Measurements from ENCODE around the gene RBFA. TPM values are rescaled to one million over a fixed set of nuclear protein-coding genes. Genes with fewer than 3 reads are reported as not detected.

Gene RBFA
- total and polyA plus RNA-seq, 10 of the 15 experiments (the other 5 are each of a cell fraction or from before 2014, with no cell fraction given): 7.2 to 56.0 (median 37.7) TPM

DNA sequence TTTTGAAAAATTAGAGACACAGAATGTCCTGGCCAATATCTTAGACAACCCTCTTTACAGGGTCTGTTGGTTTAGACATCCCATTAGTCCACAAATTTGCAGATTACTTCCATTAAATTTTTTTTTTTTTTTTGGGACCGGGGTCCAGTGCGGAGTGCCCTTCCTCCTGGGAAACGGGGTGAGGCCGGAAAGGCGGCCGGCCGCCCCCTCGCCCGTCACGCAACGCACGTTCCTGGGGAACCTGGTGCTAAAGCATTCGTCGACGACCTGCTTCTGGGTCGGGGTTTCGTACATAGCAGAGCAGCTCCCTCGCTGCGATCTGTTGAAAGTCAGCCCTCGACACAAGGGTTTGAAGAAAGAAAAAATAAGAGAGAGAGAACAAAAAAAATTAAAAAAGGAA, 21.5 kb upstream of the RBFA start:
- Histone ChIP-seq H3K9me3 (replicated peaks; ENCODE audit: control insufficient read depth, insufficient read depth, low read length) (no peaks in the 10 kb centered on the region; the same call in 2 of the 3 replicates), H3K27me3 (replicated peaks in 1 of 2; ENCODE audit: control insufficient read depth in 2 of 2, insufficient read depth in 2 of 2, low read length in 1 of 2) (no peaks in the 10 kb centered on the region), H3K9ac (ENCODE audit: control insufficient read depth, insufficient read depth, low read length) (no peak overlapping the region), H4K20me1 (ENCODE audit: control insufficient read depth, insufficient read depth) (no peaks in the 10 kb centered on the region), H3K4me2 (ENCODE audit: control insufficient read depth, insufficient read depth) (no peak overlapping the region), H2AFZ (ENCODE audit: control insufficient read depth, low read depth, low read length) (no peak overlapping the region), H3K79me2 (ENCODE audit: control insufficient read depth, insufficient read depth, low read length) (no peaks in the 10 kb centered on the region), H3K27ac (ENCODE audit: control insufficient read depth, insufficient read depth) (no peak overlapping the region), H3K4me1 (ENCODE audit: control insufficient read depth, insufficient read depth, low read length) (no peaks in the 10 kb centered on the region), H3K4me3 (no peak overlapping the region), H3K36me3 (ENCODE audit: control insufficient read depth in 2 of 2, insufficient read depth in 2 of 2, low read length in 1 of 2) (no peaks in the 10 kb centered on the region)
- ChIA-PET POLR2A (interaction anchor here (0.7 kb wide), 1 partner anchor 1960 kb away, joined by 6 read pairs; no protein-coding TSS in a partner anchor), SMC1A (ENCODE audit: uncharacterized antibody, unreplicated experiment) (no interaction called here), RAD21 (ENCODE audit: unreplicated experiment) (no interaction called here), CTCF (no interaction called here)
- no TSS peak for BruUV-seq (replicated peaks)
- intact Hi-C loops (cut with micrococcal nuclease; ENCODE audit: unreplicated experiment): no loop called here
- ATAC-seq (no peak), FAIRE-seq (no peak), DNase-seq (ENCODE audit: low read depth, low spot score) (no peak)
- in situ Hi-C loops (cut with MboI): no loop called here
- WGBS (ENCODE audit: insufficient coverage, insufficient replicate concordance, low lambda C conversion rate, missing lambda C conversion rate): 90% methylated on average over 18 of the region's 20 CpGs
- TF ChIP-seq HDAC6 (IDR thresholded peaks at IDR 0.05; ENCODE audit: unreplicated experiment) (no peak), PML (IDR thresholded peaks at IDR 0.05; ENCODE audit: low read length) (no peak), SREBF2 (IDR thresholded peaks at IDR 0.05; ENCODE audit: low read length) (no peak), KLF5 (IDR thresholded peaks at IDR 0.05; ENCODE audit: partially characterized antibody) (no peak), RUNX3 (IDR thresholded peaks at IDR 0.05; ENCODE audit: low read length) (no peak), SUZ12 (IDR thresholded peaks at IDR 0.05; ENCODE audit: unreplicated experiment) (no peak), CBX5 (IDR thresholded peaks at IDR 0.05; ENCODE audit: low read depth) (no peak), PAX8 (IDR thresholded peaks at IDR 0.05) (no peak), NR2F1 (conservative IDR thresholded peaks at IDR 0.05) (no peak), TCF12 (IDR thresholded peaks at IDR 0.05; ENCODE audit: low read depth, low read length) (no peak), FOS (IDR thresholded peaks at IDR 0.05; ENCODE audit: borderline replicate concordance, extremely low read depth, insufficient read length) (no peak), SMAD1 (IDR thresholded peaks at IDR 0.05; ENCODE audit: low read depth, partially characterized antibody) (no peak), MYB (IDR thresholded peaks at IDR 0.05; ENCODE audit: borderline replicate concordance, low read depth, low read length) (no peak)
- TF ChIP-seq, protein P1, sequence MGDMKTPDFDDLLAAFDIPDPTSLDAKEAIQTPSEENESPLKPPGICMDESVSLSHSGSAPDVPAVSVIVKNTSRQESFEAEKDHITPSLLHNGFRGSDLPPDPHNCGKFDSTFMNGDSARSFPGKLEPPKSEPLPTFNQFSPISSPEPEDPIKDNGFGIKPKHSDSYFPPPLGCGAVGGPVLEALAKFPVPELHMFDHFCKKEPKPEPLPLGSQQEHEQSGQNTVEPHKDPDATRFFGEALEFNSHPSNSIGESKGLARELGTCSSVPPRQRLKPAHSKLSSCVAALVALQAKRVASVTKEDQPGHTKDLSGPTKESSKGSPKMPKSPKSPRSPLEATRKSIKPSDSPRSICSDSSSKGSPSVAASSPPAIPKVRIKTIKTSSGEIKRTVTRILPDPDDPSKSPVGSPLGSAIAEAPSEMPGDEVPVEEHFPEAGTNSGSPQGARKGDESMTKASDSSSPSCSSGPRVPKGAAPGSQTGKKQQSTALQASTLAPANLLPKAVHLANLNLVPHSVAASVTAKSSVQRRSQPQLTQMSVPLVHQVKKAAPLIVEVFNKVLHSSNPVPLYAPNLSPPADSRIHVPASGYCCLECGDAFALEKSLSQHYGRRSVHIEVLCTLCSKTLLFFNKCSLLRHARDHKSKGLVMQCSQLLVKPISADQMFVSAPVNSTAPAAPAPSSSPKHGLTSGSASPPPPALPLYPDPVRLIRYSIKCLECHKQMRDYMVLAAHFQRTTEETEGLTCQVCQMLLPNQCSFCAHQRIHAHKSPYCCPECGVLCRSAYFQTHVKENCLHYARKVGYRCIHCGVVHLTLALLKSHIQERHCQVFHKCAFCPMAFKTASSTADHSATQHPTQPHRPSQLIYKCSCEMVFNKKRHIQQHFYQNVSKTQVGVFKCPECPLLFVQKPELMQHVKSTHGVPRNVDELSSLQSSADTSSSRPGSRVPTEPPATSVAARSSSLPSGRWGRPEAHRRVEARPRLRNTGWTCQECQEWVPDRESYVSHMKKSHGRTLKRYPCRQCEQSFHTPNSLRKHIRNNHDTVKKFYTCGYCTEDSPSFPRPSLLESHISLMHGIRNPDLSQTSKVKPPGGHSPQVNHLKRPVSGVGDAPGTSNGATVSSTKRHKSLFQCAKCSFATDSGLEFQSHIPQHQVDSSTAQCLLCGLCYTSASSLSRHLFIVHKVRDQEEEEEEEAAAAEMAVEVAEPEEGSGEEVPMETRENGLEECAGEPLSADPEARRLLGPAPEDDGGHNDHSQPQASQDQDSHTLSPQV (IDR thresholded peaks at IDR 0.05): no peak
- TF ChIP-seq, protein P2, sequence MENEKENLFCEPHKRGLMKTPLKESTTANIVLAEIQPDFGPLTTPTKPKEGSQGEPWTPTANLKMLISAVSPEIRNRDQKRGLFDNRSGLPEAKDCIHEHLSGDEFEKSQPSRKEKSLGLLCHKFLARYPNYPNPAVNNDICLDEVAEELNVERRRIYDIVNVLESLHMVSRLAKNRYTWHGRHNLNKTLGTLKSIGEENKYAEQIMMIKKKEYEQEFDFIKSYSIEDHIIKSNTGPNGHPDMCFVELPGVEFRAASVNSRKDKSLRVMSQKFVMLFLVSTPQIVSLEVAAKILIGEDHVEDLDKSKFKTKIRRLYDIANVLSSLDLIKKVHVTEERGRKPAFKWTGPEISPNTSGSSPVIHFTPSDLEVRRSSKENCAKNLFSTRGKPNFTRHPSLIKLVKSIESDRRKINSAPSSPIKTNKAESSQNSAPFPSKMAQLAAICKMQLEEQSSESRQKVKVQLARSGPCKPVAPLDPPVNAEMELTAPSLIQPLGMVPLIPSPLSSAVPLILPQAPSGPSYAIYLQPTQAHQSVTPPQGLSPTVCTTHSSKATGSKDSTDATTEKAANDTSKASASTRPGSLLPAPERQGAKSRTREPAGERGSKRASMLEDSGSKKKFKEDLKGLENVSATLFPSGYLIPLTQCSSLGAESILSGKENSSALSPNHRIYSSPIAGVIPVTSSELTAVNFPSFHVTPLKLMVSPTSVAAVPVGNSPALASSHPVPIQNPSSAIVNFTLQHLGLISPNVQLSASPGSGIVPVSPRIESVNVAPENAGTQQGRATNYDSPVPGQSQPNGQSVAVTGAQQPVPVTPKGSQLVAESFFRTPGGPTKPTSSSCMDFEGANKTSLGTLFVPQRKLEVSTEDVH (IDR thresholded peaks at IDR 0.05; ENCODE audit: low read depth, partially characterized antibody): no peak
- TF ChIP-seq, protein P3, sequence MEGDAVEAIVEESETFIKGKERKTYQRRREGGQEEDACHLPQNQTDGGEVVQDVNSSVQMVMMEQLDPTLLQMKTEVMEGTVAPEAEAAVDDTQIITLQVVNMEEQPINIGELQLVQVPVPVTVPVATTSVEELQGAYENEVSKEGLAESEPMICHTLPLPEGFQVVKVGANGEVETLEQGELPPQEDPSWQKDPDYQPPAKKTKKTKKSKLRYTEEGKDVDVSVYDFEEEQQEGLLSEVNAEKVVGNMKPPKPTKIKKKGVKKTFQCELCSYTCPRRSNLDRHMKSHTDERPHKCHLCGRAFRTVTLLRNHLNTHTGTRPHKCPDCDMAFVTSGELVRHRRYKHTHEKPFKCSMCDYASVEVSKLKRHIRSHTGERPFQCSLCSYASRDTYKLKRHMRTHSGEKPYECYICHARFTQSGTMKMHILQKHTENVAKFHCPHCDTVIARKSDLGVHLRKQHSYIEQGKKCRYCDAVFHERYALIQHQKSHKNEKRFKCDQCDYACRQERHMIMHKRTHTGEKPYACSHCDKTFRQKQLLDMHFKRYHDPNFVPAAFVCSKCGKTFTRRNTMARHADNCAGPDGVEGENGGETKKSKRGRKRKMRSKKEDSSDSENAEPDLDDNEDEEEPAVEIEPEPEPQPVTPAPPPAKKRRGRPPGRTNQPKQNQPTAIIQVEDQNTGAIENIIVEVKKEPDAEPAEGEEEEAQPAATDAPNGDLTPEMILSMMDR (IDR thresholded peaks at IDR 0.05 in 2 of 3, conservative IDR thresholded peaks at IDR 0.05 in 1 of 3; ENCODE audit: control insufficient read depth in 2 of 3, extremely low read depth in 1 of 3, insufficient read depth in 1 of 3, low read depth in 3 of 3, low read length in 3 of 3): no peak

Measured in GM12878 (cell line).